Kidney epithelial cell (primary cell): ENCODE results near the gene TEX2. TPM values are rescaled to one million over a fixed set of nuclear protein-coding genes. Genes with fewer than 3 reads are reported as not detected.

ENCODE experiments used
- DNase-seq: peaks from one replicate; pipeline ENCODE4 v3.0.0-alpha.2; 2010; ENCODE audit warnings: low read depth
- H3K27me3 ChIP-seq: 2 replicates; pipeline ENCODE4 v1.6.0; 2011; ENCODE audit warnings: low read length; ENCODE audit not compliant: control insufficient read depth, insufficient read depth
- H3K36me3 ChIP-seq: 2 replicates; pipeline ENCODE4 v1.5.1; 2011; ENCODE audit warnings: low read length; ENCODE audit not compliant: control insufficient read depth, insufficient read depth
- H3K4me3 ChIP-seq: 2 replicates; pipeline ENCODE4 v1.5.1; 2011; ENCODE audit warnings: low read depth, mild to moderate bottlenecking, control low read depth, low read length
- total RNA-seq: library from RNA; depleted of rRNA; stranded (reverse); fragments of >200 nt; gene quantifications from 2 replicates; pipeline ENCODE4 v1.2.3, GENCODE V29; 2015
- TF ChIP-seq, protein P1 (sequence below): IDR thresholded peaks from 2 replicates; pipeline ENCODE4 v1.5.1; 2011; ENCODE audit warnings: mild to moderate bottlenecking, moderate library complexity, low read length, control low read depth, inconsistent platforms; ENCODE audit not compliant: insufficient read depth, poor library complexity, severe bottlenecking

Gene TEX2
- total RNA-seq, 1 donor from 2014 or later = 16.5 TPM

DNA sequence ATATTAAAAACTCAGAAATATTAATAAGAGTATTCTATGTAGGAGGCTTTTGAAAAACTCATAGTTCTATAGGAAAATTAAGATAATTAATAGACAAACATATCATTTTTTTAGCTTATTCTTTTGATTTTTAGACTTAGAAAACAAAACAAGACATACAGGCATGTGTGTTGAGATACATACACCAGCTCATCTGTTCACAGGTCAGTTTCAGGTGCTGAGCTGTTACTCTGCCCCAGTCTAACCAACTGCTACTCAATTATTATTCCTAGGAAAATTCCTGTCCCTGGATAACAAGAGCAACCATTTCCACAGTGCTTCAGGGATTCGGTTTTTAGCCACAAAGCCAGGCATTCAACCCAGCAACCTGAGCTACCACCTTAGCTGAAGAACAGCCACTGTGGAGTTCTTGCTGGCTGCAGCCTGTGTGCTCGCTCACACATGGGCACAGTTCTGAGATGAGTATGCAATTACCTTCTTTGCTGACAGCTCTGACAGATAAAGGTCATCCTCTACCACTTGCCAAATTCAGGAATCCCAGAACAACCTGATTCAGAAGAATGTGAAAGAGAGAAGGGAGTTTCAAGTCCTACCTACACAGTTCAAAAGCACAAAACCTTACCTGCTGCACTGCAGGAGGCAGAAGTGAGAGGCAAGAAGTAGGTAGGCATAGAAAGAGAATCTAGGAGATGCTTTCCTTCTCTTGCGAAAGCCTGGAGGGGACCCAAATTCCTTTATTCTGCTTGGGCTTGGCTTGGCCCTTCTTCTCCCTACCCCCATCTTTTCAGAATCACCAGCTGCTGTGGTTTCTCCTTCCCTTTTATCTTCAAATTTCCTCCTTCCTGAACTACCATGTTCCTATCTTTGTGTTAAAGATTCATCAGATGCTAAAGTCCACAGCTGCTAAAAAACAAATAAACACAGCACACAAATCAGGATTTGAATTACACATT lies 62.7 kb downstream of the TEX2 start:
- H3K27me3 ChIP-seq = no peaks in the 10 kb centered on the region
- no peaks in the 10 kb centered on the region for H3K36me3 ChIP-seq
- no peak overlapping the region for H3K4me3 ChIP-seq
- no peak for DNase-seq
- TF ChIP-seq, protein P1, sequence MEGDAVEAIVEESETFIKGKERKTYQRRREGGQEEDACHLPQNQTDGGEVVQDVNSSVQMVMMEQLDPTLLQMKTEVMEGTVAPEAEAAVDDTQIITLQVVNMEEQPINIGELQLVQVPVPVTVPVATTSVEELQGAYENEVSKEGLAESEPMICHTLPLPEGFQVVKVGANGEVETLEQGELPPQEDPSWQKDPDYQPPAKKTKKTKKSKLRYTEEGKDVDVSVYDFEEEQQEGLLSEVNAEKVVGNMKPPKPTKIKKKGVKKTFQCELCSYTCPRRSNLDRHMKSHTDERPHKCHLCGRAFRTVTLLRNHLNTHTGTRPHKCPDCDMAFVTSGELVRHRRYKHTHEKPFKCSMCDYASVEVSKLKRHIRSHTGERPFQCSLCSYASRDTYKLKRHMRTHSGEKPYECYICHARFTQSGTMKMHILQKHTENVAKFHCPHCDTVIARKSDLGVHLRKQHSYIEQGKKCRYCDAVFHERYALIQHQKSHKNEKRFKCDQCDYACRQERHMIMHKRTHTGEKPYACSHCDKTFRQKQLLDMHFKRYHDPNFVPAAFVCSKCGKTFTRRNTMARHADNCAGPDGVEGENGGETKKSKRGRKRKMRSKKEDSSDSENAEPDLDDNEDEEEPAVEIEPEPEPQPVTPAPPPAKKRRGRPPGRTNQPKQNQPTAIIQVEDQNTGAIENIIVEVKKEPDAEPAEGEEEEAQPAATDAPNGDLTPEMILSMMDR = no peak

DNA sequence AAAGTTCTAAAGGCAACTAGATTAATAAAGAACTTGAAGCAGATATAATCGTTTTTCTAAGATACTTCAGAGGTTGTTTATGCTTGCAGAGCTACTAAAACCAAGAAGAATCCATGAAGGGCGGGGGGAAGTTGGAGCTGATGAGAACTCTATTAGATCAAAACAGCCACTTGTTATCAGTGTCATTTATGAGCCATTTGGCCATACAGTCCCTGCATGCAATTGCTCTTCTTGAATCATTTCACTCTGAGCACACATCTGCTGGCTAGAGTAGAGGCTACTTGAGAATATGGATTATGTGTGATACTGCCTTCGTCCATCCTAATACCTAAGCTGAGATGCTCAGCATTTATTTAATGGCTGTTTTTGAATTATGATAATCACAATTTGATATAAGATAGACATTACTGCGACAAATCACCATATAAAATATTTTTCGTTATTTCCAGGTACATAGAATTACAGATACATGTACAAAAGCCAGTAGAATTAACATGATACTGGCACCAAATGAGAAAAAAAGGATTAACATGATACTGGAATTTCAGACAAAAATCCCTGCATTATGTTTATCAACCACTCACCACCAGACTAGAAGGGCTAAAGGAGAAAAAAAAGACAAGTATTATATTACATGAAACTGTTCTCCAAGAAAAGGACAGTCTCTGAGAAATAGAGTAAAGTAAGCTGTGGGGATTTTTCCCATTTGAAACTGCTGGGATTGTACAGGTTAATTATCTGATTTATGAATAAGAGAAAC lies 64.5 kb downstream of the TEX2 start:
- Histone ChIP-seq H3K4me3 (no peak overlapping the region), H3K36me3 (no peaks in the 10 kb centered on the region), H3K27me3 (no peaks in the 10 kb centered on the region)
- no peak for DNase-seq
- TF ChIP-seq, protein P1 = no peak

DNA sequence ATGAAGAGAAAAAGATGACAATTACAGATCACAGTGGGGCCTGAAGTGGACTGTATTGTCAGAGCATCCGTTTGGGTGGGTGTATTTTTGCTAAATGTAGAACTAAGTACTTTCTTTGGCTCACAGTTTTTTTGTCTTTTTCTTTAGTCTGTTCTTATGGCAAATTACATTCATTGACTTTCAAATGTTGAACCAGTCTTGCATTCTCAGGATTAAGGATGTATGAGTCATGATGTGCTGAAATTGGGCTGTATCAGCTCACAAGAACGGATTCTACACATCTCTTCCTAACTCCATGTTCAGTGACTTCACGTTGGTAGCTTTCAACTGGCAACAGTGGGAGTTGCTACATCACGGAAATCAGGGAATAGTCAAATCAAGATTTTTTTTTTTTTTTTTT lies 66.5 kb downstream of the TEX2 start:
- TF ChIP-seq, protein P1 = no peak
- Histone ChIP-seq H3K27me3 (no peaks in the 10 kb centered on the region), H3K36me3 (no peaks in the 10 kb centered on the region), H3K4me3 (no peak overlapping the region)
- DNase-seq = no peak

DNA sequence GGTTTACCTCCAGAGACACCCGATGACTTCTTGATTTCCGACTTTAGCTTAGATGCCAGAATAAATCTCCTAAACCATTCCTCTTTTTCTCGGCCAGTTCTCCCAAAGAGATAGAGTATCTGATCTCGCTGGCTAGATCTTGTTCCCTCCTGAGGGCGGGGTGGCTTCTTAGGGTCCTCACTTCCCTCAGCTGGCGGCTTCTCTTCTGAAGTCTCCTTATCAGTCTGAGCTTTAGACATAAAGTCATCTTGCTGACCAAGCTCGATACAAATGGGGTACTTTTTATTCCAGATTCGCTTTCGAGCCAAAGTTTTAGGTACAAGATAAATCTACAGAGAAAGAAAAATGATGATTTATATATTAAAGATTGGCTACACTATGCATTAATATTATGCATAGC lies 69.5 kb downstream of the TEX2 start:
- no peak for DNase-seq
- H3K36me3 ChIP-seq = no peaks in the 10 kb centered on the region
- TF ChIP-seq, protein P1 = no peak

DNA sequence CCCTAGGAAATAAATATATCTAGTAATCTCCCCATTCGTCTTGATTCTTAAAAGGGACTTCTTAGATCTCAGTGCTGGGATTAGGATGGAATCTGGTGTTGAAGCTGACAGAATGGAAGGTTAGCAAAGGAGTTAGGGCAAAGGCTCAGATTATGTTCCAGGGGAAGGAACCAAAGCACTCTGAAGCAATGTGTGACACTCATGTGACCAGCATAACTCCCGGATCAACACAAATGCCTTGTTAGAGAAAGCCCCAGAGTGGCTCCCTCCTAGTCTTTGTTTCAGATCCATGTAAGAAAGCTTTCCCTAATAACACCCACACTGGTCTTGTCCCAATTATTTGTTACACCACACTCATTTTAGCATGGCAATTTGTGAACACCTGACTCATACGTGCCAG lies 70.5 kb downstream of the TEX2 start:
- Histone ChIP-seq H3K4me3 (no peak overlapping the region), H3K27me3 (no peaks in the 10 kb centered on the region), H3K36me3 (no peaks in the 10 kb centered on the region)
- DNase-seq = no peak
- TF ChIP-seq, protein P1 = no peak

More for the DNA sequence above, 69.5 kb downstream of the TEX2 start:
- Histone ChIP-seq H3K27me3 (no peaks in the 10 kb centered on the region), H3K4me3 (no peak overlapping the region)
